DOHH2 (cell line): Measurements from ENCODE around the gene COPS4.

Experiments
- EZH2phosphoT487 ChIP-seq: fragments of 200-600 bp; sonication (generic); IDR thresholded peaks from 2 replicates; pipeline ENCODE4 v1.6.1; 2017; ENCODE audit warnings: borderline replicate concordance, mild to moderate bottlenecking, antibody characterized with exemption, low read length, moderate library complexity, mixed read lengths
- TF ChIP-seq, protein P1 (sequence below): fragments of 200-600 bp; sonication (generic); IDR thresholded peaks from one replicate; pipeline ENCODE4 v1.5.1; 2014; ENCODE audit warnings: antibody characterized with exemption, mild to moderate bottlenecking, low read depth, low read length; ENCODE audit not compliant: poor library complexity, severe bottlenecking

DNA sequence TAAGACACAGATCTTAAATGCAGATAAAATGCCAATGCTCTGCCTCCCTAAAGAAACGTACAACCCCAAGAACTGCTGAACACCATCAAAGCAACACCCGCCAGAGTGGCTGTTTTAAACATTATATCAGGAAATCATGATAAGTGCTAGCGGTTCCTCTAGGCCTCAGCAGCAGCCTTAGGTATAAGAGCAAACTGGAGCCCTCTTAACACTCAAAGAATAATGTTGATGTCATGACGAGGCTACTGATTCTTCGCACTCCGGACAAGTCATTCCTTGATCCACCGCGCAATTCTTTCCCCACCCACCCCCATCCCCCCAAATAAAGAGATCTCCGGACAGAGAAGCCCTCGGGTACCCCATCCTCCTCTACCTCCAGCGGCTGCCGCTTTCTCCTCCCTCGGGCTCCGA lies 24.9 kb upstream of the COPS4 start:
- TF ChIP-seq EZH2phosphoT487: no peak
- TF ChIP-seq, protein P1, sequence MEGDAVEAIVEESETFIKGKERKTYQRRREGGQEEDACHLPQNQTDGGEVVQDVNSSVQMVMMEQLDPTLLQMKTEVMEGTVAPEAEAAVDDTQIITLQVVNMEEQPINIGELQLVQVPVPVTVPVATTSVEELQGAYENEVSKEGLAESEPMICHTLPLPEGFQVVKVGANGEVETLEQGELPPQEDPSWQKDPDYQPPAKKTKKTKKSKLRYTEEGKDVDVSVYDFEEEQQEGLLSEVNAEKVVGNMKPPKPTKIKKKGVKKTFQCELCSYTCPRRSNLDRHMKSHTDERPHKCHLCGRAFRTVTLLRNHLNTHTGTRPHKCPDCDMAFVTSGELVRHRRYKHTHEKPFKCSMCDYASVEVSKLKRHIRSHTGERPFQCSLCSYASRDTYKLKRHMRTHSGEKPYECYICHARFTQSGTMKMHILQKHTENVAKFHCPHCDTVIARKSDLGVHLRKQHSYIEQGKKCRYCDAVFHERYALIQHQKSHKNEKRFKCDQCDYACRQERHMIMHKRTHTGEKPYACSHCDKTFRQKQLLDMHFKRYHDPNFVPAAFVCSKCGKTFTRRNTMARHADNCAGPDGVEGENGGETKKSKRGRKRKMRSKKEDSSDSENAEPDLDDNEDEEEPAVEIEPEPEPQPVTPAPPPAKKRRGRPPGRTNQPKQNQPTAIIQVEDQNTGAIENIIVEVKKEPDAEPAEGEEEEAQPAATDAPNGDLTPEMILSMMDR: no peak
